ENCODE measurements around the gene GAS7. TPM values are rescaled to one million over a fixed set of nuclear protein-coding genes. Genes with fewer than 3 reads are reported as not detected.

Gene GAS7
- total and polyA plus RNA-seq, 2 experiments from 2014 or later, result 1.9 to 10.7 TPM

DNA sequence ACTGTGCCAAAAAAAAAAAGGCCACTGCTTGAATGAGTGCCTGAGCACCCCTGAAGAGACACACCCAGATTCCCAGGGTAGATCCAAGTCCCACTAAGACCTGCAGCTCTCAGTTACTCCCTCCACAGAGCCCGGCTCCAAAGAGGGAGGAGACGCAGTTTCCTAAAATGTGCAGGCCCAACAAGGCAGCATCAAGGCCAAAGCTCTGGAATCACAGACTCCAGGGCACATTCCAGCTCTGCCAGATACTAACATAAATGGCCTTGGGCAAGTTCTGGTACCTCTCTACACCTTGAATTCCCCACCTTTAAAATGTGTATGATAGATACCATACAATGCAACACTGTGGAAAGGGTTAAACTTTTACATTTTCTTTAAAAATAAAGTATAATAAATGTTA, 57.0 kb downstream of the GAS7 start:
- no peak overlapping the region for H3K4me2 ChIP-seq
- no peaks in the 10 kb centered on the region for H3K79me2 ChIP-seq (replicated peaks; ENCODE audit: insufficient read depth)

More for the DNA sequence above, 57.0 kb downstream of the GAS7 start:
- no peaks in the 10 kb centered on the region for H3K9me2 ChIP-seq (ENCODE audit: insufficient read depth)
- TF ChIP-seq NANOG (IDR thresholded peaks at IDR 0.05; ENCODE audit: borderline replicate concordance), result no peak
- TF ChIP-seq, protein P1, sequence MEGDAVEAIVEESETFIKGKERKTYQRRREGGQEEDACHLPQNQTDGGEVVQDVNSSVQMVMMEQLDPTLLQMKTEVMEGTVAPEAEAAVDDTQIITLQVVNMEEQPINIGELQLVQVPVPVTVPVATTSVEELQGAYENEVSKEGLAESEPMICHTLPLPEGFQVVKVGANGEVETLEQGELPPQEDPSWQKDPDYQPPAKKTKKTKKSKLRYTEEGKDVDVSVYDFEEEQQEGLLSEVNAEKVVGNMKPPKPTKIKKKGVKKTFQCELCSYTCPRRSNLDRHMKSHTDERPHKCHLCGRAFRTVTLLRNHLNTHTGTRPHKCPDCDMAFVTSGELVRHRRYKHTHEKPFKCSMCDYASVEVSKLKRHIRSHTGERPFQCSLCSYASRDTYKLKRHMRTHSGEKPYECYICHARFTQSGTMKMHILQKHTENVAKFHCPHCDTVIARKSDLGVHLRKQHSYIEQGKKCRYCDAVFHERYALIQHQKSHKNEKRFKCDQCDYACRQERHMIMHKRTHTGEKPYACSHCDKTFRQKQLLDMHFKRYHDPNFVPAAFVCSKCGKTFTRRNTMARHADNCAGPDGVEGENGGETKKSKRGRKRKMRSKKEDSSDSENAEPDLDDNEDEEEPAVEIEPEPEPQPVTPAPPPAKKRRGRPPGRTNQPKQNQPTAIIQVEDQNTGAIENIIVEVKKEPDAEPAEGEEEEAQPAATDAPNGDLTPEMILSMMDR (conservative IDR thresholded peaks at IDR 0.05; ENCODE audit: low read depth in 2 of 2), result no peak
- no peak for TF ChIP-seq EZH2phosphoT487 (IDR thresholded peaks at IDR 0.05; ENCODE audit: unreplicated experiment)
- TF ChIP-seq CREB1 (CRISPR knock-in tag; IDR thresholded peaks at IDR 0.05; ENCODE audit: low read depth), result no peak
- no peak for TF ChIP-seq POLR2AphosphoS5 (IDR thresholded peaks at IDR 0.05; ENCODE audit: low read depth)
- TF ChIP-seq, protein P2, sequence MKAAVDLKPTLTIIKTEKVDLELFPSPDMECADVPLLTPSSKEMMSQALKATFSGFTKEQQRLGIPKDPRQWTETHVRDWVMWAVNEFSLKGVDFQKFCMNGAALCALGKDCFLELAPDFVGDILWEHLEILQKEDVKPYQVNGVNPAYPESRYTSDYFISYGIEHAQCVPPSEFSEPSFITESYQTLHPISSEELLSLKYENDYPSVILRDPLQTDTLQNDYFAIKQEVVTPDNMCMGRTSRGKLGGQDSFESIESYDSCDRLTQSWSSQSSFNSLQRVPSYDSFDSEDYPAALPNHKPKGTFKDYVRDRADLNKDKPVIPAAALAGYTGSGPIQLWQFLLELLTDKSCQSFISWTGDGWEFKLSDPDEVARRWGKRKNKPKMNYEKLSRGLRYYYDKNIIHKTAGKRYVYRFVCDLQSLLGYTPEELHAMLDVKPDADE (IDR thresholded peaks at IDR 0.05), result no peak
- no peak for TF ChIP-seq EZH2 (IDR thresholded peaks at IDR 0.05; ENCODE audit: low read depth, unreplicated experiment)
- TF ChIP-seq, protein P3, sequence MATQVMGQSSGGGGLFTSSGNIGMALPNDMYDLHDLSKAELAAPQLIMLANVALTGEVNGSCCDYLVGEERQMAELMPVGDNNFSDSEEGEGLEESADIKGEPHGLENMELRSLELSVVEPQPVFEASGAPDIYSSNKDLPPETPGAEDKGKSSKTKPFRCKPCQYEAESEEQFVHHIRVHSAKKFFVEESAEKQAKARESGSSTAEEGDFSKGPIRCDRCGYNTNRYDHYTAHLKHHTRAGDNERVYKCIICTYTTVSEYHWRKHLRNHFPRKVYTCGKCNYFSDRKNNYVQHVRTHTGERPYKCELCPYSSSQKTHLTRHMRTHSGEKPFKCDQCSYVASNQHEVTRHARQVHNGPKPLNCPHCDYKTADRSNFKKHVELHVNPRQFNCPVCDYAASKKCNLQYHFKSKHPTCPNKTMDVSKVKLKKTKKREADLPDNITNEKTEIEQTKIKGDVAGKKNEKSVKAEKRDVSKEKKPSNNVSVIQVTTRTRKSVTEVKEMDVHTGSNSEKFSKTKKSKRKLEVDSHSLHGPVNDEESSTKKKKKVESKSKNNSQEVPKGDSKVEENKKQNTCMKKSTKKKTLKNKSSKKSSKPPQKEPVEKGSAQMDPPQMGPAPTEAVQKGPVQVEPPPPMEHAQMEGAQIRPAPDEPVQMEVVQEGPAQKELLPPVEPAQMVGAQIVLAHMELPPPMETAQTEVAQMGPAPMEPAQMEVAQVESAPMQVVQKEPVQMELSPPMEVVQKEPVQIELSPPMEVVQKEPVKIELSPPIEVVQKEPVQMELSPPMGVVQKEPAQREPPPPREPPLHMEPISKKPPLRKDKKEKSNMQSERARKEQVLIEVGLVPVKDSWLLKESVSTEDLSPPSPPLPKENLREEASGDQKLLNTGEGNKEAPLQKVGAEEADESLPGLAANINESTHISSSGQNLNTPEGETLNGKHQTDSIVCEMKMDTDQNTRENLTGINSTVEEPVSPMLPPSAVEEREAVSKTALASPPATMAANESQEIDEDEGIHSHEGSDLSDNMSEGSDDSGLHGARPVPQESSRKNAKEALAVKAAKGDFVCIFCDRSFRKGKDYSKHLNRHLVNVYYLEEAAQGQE (IDR thresholded peaks at IDR 0.05; ENCODE audit: unreplicated experiment), result no peak
- TF ChIP-seq JUNB (IDR thresholded peaks at IDR 0.05; ENCODE audit: unreplicated experiment), result no peak
- TF ChIP-seq ZNF114 (CRISPR knock-in tag; IDR thresholded peaks at IDR 0.05), result no peak
- TF ChIP-seq ZNF331 (CRISPR knock-in tag; IDR thresholded peaks at IDR 0.05; ENCODE audit: low read depth), result no peak
- TF ChIP-seq STAT1 (IDR thresholded peaks at IDR 0.05; ENCODE audit: unreplicated experiment), result no peak
- TF ChIP-seq, protein P4, sequence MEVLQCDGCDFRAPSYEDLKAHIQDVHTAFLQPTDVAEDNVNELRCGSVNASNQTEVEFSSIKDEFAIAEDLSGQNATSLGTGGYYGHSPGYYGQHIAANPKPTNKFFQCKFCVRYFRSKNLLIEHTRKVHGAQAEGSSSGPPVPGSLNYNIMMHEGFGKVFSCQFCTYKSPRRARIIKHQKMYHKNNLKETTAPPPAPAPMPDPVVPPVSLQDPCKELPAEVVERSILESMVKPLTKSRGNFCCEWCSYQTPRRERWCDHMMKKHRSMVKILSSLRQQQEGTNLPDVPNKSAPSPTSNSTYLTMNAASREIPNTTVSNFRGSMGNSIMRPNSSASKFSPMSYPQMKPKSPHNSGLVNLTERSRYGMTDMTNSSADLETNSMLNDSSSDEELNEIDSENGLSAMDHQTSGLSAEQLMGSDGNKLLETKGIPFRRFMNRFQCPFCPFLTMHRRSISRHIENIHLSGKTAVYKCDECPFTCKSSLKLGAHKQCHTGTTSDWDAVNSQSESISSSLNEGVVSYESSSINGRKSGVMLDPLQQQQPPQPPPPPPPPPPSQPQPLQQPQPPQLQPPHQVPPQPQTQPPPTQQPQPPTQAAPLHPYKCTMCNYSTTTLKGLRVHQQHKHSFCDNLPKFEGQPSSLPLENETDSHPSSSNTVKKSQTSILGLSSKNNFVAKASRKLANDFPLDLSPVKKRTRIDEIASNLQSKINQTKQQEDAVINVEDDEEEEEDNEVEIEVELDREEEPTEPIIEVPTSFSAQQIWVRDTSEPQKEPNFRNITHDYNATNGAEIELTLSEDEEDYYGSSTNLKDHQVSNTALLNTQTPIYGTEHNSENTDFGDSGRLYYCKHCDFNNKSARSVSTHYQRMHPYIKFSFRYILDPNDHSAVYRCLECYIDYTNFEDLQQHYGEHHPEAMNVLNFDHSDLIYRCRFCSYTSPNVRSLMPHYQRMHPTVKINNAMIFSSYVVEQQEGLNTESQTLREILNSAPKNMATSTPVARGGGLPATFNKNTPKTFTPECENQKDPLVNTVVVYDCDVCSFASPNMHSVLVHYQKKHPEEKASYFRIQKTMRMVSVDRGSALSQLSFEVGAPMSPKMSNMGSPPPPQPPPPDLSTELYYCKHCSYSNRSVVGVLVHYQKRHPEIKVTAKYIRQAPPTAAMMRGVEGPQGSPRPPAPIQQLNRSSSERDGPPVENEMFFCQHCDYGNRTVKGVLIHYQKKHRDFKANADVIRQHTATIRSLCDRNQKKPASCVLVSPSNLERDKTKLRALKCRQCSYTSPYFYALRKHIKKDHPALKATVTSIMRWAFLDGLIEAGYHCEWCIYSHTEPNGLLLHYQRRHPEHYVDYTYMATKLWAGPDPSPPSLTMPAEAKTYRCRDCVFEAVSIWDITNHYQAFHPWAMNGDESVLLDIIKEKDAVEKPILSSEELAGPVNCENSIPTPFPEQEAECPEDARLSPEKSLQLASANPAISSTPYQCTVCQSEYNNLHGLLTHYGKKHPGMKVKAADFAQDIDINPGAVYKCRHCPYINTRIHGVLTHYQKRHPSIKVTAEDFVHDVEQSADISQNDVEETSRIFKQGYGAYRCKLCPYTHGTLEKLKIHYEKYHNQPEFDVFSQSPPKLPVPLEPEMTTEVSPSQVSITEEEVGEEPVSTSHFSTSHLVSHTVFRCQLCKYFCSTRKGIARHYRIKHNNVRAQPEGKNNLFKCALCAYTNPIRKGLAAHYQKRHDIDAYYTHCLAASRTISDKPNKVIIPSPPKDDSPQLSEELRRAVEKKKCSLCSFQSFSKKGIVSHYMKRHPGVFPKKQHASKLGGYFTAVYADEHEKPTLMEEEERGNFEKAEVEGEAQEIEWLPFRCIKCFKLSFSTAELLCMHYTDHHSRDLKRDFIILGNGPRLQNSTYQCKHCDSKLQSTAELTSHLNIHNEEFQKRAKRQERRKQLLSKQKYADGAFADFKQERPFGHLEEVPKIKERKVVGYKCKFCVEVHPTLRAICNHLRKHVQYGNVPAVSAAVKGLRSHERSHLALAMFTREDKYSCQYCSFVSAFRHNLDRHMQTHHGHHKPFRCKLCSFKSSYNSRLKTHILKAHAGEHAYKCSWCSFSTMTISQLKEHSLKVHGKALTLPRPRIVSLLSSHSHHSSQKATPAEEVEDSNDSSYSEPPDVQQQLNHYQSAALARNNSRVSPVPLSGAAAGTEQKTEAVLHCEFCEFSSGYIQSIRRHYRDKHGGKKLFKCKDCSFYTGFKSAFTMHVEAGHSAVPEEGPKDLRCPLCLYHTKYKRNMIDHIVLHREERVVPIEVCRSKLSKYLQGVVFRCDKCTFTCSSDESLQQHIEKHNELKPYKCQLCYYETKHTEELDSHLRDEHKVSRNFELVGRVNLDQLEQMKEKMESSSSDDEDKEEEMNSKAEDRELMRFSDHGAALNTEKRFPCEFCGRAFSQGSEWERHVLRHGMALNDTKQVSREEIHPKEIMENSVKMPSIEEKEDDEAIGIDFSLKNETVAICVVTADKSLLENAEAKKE (CRISPR knock-in tag; IDR thresholded peaks at IDR 0.05), result no peak
- Mint-ChIP-seq H3K36me3 (ENCODE audit: low read depth) (no peaks in the 10 kb centered on the region; the same call in 2 of the 3 replicates), H3K4me1 (no peaks in the 10 kb centered on the region), H3K27me3 (ENCODE audit: insufficient read depth, low read depth, poor library complexity) (no peaks in the 10 kb centered on the region), H3K27ac (no peak overlapping the region), H3K9me3 (no peaks in the 10 kb centered on the region), H3K4me3 (no peak overlapping the region)
- no peak overlapping the region for H3K4me3 ChIP-seq
- no peaks in the 10 kb centered on the region for H4K20me1 ChIP-seq (replicated peaks; ENCODE audit: insufficient read depth)
- no peaks in the 10 kb centered on the region for H3K36me3 ChIP-seq (ENCODE audit: insufficient read depth)
- no peaks in the 10 kb centered on the region for H3K4me1 ChIP-seq (ENCODE audit: insufficient read depth)
- H2AFZ ChIP-seq, result no peak overlapping the region
- ATAC-seq (no peak), DNase-seq (ENCODE audit: low spot score) (no peak)
- H3K27me3 ChIP-seq (ENCODE audit: insufficient read depth), result no peaks in the 10 kb centered on the region
- H3K27ac ChIP-seq (ENCODE audit: low read depth), result no peak overlapping the region
- H3F3A ChIP-seq (replicated peaks; ENCODE audit: low read depth), result no peaks in the 10 kb centered on the region
